Neural crest cell (in vitro differentiated cells): ENCODE data around the gene YIF1A. TPM values are rescaled to one million over a fixed set of nuclear protein-coding genes. Genes with fewer than 3 reads are reported as not detected.

ENCODE experiments used
- DNase-seq: peaks from one replicate; pipeline ENCODE4 v3.0.0; 2021; ENCODE audit warnings: low read depth, mixed read lengths, low spot score
- H3K27ac Mint-ChIP-seq: one replicate; pipeline ENCODE4 v1.8.0; 2021; ENCODE audit warnings: mild to moderate bottlenecking, mixed read lengths; ENCODE audit not compliant: unreplicated experiment
- H3K27me3 Mint-ChIP-seq: 2 replicates; pipeline ENCODE4 v1.8.0; 2021; ENCODE audit warnings: low read depth, mild to moderate bottlenecking, mixed read lengths
- H3K36me3 Mint-ChIP-seq: 2 replicates; pipeline ENCODE4 v1.8.0; 2021; ENCODE audit warnings: low read depth, mild to moderate bottlenecking, mixed read lengths
- H3K4me1 Mint-ChIP-seq: 2 replicates; pipeline ENCODE4 v1.8.0; 2021; ENCODE audit warnings: mixed read lengths
- H3K4me3 Mint-ChIP-seq: one replicate; pipeline ENCODE4 v1.8.0; 2021; ENCODE audit warnings: mild to moderate bottlenecking, mixed read lengths
- H3K9me3 Mint-ChIP-seq: 2 replicates; pipeline ENCODE4 v1.8.0; 2021; ENCODE audit warnings: mixed read lengths
- total RNA-seq: library from RNA; stranded (reverse); gene quantifications from 2 replicates; pipeline ENCODE4 v1.2.1, GENCODE V29; 2021
- TF ChIP-seq, protein P1 (sequence below): fragments of 200-600 bp; sonication (generic); conservative IDR thresholded peaks from 2 replicates; pipeline ENCODE4 v1.5.0; 2021; ENCODE audit warnings: antibody characterized with exemption, mild to moderate bottlenecking

Gene YIF1A
- total RNA-seq, 1 donor from 2014 or later = 60.9 TPM

DNA sequence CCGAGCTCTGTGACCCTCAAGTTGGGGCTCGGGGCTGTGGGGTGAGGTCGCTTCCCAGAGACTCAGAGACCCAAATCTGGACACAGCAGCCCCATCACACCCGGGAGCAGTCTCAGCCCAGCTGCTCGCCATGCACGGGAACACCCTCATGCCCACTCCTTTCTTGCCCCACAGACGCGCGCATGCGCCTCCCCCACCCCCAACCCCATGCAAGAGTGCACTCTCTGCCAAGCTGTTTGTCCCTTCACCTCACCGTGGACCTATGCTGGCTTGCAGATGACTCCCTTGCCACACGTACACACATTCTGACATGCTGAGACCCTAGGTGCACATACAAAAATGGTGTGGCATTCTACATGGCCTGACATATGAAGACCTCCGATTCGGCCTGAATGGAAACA, 28.4 kb upstream of the YIF1A start:
- TF ChIP-seq, protein P1, sequence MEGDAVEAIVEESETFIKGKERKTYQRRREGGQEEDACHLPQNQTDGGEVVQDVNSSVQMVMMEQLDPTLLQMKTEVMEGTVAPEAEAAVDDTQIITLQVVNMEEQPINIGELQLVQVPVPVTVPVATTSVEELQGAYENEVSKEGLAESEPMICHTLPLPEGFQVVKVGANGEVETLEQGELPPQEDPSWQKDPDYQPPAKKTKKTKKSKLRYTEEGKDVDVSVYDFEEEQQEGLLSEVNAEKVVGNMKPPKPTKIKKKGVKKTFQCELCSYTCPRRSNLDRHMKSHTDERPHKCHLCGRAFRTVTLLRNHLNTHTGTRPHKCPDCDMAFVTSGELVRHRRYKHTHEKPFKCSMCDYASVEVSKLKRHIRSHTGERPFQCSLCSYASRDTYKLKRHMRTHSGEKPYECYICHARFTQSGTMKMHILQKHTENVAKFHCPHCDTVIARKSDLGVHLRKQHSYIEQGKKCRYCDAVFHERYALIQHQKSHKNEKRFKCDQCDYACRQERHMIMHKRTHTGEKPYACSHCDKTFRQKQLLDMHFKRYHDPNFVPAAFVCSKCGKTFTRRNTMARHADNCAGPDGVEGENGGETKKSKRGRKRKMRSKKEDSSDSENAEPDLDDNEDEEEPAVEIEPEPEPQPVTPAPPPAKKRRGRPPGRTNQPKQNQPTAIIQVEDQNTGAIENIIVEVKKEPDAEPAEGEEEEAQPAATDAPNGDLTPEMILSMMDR = no peak
- H3K4me1 Mint-ChIP-seq = peaks cover 38% of the 10 kb centered on the region
- peak overlapping the region; percentile 92 for H3K27ac Mint-ChIP-seq
- no peaks in the 10 kb centered on the region for H3K27me3 Mint-ChIP-seq
- peak overlapping the region; percentile 67 for H3K4me3 Mint-ChIP-seq
- no peak for DNase-seq
- peaks cover 6% of the 10 kb centered on the region for H3K9me3 Mint-ChIP-seq
- no peaks in the 10 kb centered on the region for H3K36me3 Mint-ChIP-seq

DNA sequence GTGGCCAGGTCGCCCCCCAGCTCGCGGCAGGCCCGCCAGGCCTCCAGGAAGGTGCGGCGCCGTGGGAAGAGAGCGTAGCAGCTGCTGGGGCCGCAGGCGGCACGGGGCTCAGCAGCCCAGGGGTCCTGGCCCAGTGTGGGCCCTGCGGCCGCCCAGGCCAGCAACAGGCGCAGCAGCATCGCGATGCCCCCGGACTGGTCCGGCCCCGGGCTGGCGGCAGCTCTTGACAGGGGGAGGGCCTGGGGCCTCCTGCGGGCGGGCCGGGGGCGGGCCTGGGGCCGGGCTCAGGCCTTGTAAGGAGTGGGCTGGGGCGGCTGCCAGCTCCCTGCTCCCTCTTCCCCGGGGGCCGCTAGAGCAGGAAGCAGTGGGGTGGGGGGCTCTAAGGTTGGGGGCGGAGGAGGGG, 27.9 kb upstream of the YIF1A start, which contains the start of gene CD248:
CD248 (minus strand) TSS at position 196 of the 403 bp plus-strand sequence; CDS start at position 179, 17 bp downstream.
- Mint-ChIP-seq H3K4me3 (peak within 1 kb of the TSS; percentile 67), H3K36me3 (no peaks in the 10 kb centered on the region), H3K27ac (peak within 1 kb of the TSS; percentile 92), H3K27me3 (no peaks in the 10 kb centered on the region), H3K9me3 (peaks cover 6% of the 10 kb centered on the region), H3K4me1 (peaks cover 38% of the 10 kb centered on the region)
- TF ChIP-seq, protein P1 = no peak
- DNase-seq = no peak

DNA sequence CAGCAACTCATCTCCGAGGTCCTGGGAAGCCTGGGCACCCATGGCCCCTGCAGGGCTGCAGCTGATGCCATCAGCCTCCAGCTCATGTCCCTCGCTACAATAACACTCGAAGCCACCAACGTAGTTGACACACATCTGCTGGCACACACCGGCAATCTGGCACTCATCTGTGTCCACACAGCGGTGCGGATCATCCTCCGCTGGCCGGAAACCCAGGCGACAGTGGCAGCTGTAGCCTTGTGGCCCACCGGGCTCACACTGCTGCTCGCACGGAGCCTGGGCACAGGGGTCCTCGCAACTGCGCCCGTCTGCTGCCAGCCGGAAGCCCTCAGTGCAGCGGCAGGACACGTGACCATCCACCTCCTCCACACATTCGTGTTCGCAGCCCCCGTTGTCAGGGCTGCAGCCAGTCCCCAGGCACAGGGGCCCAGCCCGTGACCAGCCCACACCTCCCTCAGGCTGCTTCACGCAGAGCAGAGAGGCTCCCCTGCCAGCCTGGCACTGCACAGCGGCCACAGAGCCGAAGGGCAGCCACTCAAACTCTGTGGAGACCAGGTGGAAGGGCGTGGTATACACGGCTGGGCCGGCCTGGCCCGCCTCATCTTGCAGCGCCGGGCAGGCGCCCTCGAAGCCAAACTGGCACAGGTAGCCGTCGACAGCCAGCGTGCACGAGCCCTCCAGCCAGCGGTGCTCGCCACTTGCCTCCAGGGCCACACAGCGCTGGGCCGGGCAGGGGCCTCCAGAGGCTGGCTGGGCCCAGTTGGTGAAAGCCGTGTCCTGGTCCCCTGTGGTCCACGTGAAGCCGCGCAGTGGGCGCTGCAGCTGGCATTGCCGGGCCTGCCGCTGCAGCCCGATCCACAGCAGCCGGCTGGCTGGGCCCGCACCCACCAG, 27.2 kb upstream of the YIF1A start:
- Mint-ChIP-seq H3K36me3 (no peaks in the 10 kb centered on the region), H3K9me3 (peaks cover 6% of the 10 kb centered on the region), H3K27ac (no peak overlapping the region), H3K4me1 (peaks cover 42% of the 10 kb centered on the region), H3K4me3 (peak overlapping the region; percentile 62), H3K27me3 (no peaks in the 10 kb centered on the region)
- TF ChIP-seq, protein P1 = no peak
- no peak for DNase-seq

DNA sequence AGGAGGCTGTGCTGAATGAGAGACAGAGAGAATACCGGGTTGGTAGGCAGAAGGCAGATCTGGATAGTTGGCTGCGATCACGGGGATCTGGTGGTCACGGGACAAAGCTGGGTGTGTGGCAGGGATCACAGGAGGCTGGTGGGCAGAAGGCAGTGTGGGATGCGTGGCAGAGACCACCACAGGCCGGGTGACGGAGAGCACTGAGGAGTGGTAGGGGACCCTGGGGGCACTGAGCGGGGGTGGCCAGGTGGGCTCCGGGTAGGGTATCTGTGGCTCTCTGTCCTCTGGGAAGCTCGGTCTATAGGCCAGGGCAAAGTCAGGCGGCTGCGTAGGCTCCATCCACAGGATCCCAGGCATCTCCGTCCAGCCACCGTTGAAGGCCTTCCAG, 26.5 kb upstream of the YIF1A start:
- DNase-seq = no peak
- Mint-ChIP-seq H3K4me3 (peak overlapping the region; percentile 62), H3K36me3 (no peaks in the 10 kb centered on the region), H3K4me1 (peaks cover 42% of the 10 kb centered on the region), H3K27me3 (no peaks in the 10 kb centered on the region), H3K27ac (no peak overlapping the region), H3K9me3 (peaks cover 6% of the 10 kb centered on the region)
- TF ChIP-seq, protein P1 = no peak

DNA sequence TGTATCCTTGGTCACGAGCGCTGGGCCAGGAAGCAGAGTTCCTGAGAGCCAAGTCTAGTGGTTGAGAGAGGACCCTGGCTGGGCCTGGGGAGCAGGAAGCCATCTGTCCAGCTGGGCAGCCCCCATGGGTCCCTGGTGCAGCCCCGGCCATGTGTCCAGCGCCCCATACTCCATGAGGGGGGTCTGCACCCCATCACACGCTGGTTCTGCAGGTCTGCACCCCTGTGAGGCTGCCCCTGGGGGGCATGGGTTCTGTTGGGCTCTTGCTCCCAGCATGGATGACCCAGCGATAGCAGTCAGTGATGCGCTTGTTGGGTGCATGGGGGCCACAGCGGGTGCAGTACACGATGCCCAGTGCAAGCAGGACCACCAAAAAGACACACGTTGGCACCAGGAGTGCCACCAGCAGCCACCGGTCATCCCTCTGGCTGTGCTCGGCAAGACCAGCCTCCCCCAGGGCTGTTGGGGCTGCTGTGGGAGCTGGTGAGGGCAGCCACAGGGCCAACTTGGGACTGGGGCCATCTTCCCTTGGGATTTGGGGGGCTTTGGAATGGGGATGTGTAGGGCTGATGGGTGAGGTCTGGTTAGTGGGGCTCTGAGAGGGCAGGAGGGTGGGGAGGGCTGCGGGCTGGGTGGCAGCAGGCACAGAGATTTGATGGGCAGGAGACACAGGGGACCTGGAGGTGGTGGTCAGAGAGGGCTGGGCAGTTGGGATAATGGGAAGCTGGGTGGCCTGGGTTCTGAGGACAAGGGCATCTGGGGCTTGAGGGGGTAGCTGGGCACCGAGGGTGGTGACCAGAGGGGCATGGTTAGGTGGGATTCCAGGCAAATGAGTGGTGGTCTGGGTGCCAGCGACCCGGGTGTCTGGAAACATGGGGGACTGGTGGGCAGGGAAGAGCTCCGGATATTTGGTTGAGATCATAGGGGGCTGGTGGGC, 25.9 kb upstream of the YIF1A start:
- Mint-ChIP-seq H3K4me1 (peaks cover 42% of the 10 kb centered on the region), H3K27me3 (no peaks in the 10 kb centered on the region), H3K36me3 (no peaks in the 10 kb centered on the region), H3K9me3 (peaks cover under 1% of the 10 kb centered on the region), H3K27ac (no peak overlapping the region), H3K4me3 (peak overlapping the region; percentile 62)
- TF ChIP-seq, protein P1 = no peak
- DNase-seq = no peak
